Posterior vena cava (tissue), 2 donors: ENCODE data around the gene SYNGR2. TPM values are rescaled to one million over a fixed set of nuclear protein-coding genes. Genes with fewer than 3 reads are reported as not detected.

ENCODE experiments used
- DNase-seq: peaks from one replicate; pipeline ENCODE4 v3.0.0-alpha.2; 2020; ENCODE audit warnings: low spot score
- intact Hi-C, 2 donors: fragments of 100-400 bp; cut with DNase I; formaldehyde crosslinking; loops; one replicate each; pipeline versions ENCODE4 v1.14.1 to v1.14.2; 2022 to 2023
- total RNA-seq, 2 donors: library from RNA; stranded (reverse); fragmentation: NEBNext Ultra II Directional; extraction: Animal tissue kit (Norgen Biotek cat#: 25700); gene quantifications; one replicate each; pipeline ENCODE4 v1.2.1, GENCODE V29; 2021
- donor health status: DM: yes; HTN: yes; CAD: no.
- donor health status: DM: yes; HTN: yes; CAD: no.

The SYNGR2 gene
- total RNA-seq, 2 donors from 2014 or later, result 44.5 to 58.1 TPM

DNA sequence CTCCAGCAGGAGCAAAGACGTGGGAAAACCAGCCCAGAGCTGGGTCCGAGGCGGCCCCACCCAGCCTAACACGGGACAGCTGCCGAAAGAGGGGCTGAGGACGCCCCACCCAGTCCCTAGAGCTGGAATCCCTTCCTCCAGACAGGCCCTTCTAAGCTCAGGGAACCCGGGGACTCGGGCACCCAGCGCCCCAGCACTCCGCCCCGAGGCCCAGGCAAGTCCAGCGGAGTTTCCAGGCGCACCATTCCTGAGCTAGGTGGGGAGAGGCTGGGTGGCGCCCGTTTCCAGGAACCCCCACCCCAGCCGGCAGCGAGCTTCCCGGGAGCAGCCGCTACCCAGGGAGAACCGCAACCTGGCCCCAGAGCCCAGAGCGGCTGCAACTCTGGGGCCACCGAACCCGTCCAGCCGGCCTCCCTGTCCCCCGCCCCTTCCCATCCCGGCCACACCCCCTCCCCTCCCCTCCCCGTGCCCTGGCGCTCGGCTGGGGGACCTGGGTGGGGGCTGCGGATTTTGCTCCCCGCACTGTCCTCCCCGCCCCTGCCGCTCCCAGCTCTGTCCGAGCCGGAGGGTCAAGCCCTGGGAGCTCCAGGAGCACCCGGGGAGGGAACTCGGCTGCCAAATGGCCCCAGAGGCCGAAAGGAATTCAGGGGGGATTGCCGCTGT, 40.4 kb upstream of the SYNGR2 start:
- no peak for DNase-seq
- intact Hi-C loops, result loop anchor here in 1 of 2 donors (10.0 kb wide), 1 partner anchor 297 kb away; no protein-coding TSS in a partner anchor

DNA sequence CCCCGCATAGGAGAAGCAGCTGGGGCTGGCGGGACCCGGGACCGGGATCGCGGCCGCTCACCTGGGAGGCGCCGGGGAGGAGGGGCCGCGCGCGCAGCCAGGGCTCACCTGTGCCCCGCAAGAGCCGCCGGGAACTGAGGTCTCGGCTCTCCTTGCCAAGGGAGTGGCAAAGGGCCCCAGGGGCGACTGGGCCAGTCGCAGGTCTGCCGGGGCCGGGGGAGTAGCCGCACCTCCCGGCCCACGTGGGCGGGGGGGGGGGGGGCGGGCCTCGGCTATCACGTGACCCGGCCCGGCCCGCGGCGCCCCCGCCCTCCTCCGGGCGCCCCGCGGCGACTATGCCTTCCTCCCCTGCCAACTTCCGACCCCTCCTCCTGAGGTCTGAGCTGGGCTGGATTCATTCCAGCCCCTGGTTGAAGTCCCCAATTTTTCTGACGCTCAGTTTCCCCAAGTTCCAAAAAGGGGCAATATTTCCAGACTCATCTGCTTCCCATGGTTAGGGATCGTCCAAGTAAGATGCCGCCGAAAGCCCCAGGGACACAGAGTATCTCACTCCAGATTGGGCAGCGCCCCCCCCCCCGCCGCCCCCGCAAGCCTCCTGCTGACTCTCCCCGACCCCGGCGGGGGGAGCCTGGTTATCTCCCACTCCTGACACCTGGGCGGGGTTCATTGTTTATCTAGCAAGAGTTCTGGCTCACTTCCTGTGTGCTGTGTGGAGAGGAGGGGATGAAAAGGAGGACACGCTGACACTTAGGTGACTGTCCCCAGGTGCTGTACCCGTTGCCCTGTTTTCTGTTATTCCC, 39.6 kb upstream of the SYNGR2 start, which contains the start of gene TMC6:
Gene TMC6 (minus strand): TSS at position 205 of the 800 bp plus-strand sequence. CDS start 1,923 bp downstream, outside the sequence.
- no peak for DNase-seq
- intact Hi-C loops, result loop anchor here in 1 of 2 donors (10.0 kb wide), 1 partner anchor 296 kb away; no protein-coding TSS in a partner anchor

DNA sequence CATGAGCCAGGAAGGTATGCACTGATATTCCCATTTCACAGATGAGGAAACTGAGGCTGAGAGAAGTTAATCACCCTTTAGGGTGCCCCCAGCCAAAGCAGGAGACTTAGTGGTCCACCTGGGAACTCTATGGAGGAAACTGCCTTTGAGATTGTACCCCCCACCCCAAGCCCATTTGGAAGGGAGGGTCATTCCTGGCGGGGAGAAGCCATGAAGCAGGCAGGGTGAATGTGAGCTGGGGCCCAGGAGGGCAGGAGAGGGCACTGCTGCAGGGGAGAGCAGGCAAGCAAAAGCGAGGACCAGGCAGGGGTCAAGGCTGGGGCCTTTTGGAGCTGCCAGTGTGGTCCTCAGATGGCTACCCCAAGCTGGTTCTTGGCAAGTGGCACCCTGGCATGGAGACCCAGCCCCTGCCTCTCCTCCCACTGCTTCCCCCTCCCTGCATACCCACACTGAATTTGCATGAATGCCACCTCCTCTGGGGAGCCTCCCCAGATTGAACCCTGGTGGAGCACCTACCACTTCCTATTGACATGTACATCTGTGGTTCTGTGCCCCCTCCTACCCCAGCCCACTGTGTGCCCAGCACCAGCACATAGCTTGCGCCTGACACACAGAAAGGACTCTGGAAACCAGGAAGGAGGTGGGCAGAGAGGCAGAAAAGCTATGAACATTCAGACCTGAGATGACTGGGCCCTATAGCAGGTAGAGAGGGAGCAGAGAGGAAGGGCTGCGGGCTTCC, 38.9 kb upstream of the SYNGR2 start:
- intact Hi-C loops, result loop anchor here in 1 of 2 donors (10.0 kb wide), 1 partner anchor 295 kb away; no protein-coding TSS in a partner anchor

DNA sequence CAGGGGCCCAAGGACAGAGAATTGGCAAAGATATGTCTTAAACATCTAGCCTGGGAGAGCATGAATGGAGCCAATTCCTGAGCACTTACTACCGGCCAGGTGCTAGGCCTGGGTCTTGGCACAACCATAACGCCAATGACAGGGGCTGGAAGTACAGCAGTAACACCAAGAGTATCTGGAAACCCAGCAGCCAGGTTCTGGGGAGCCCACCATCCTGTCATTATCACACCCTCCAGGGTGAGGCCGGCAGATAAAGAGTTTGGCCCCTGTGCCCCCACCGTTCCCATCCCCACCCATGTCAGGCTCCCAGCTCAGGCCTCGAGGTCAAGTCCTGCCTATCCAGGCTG, 38.3 kb upstream of the SYNGR2 start:
- intact Hi-C loops, result no loop called here
- DNase-seq, result no peak

More for the DNA sequence above, 38.9 kb upstream of the SYNGR2 start:
- no peak for DNase-seq

DNA sequence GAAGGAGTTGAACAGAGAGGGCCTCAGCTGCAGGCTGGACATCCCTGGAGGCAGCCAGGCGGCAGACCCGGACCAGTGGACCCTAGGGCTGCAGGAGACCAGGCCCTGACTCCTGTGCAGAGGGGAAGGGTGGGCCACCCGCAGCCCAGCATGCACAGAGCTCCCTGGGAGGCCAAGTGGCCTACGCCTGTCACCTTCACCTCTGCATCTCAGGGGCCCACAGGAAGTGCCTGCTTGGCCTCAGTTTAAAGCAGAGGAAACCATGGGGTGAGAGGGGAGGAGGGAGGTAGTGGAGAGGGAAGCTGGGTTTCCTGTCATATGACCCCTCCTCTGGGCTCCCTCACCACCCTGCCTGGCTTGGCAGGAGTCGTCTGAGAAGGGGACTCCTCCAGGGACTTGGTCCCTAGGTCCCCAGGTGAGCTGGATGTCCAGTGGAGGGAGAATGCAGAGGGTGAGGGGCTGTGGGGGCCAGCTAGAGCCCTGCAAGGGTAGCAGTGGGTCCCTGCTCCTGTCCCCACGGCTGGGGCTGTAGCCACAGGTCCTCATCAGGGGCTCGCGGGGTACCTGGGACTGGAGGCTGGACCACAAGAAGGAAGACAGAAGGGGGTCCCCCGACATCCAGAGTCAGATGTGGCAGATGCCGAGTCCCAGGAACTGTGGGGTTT, 37.8 kb upstream of the SYNGR2 start, which contains the start of gene TMC8:
Gene TMC8 (plus strand): TSS at position 335 of the 665 bp plus-strand sequence. CDS start 818 bp downstream, outside the sequence.
- no peak for DNase-seq
- intact Hi-C loops, result no loop called here

DNA sequence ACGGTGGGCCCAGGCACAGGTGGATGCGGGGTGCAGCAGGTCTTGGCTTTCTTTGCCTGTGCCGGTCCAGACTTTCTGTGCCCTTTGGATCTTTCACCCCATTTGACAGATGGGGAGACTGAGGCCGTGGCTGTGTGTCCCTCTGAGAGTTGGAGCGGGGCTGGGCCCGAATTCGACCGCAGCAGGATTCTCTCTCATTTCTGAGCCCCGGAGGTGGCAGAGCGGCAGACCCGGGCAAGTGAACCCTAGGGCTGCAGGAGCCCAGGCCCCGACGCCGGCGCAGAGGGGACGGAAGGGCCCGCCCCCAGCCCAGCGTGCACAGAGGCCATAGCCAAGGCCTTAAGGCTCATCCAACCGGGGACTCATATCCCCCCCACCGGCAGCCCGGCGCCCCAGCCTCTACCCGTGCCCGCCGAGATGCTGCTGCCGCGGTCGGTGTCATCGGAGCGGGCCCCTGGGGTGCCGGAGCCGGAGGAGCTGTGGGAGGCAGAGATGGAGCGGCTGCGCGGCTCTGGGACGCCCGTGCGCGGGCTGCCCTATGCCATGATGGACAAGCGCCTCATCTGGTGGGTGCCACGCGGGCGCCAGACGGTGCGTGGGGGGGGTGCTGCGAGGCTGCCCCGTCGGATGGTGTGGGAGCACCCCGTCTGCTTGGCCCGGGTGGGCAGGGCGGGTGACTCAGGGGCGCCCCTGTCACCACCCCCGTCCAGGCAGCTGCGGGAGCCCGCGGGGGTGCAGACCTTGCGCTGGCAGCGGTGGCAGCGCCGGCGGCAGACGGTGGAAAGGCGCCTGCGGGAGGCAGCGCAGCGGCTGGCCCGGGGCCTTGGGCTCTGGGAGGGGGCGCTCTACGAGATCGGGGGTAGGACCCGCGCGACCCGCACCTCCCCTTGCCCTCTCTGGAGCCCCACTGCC, 37.0 kb upstream of the SYNGR2 start:
- intact Hi-C loops, result no loop called here
- DNase-seq, result no peak

DNA sequence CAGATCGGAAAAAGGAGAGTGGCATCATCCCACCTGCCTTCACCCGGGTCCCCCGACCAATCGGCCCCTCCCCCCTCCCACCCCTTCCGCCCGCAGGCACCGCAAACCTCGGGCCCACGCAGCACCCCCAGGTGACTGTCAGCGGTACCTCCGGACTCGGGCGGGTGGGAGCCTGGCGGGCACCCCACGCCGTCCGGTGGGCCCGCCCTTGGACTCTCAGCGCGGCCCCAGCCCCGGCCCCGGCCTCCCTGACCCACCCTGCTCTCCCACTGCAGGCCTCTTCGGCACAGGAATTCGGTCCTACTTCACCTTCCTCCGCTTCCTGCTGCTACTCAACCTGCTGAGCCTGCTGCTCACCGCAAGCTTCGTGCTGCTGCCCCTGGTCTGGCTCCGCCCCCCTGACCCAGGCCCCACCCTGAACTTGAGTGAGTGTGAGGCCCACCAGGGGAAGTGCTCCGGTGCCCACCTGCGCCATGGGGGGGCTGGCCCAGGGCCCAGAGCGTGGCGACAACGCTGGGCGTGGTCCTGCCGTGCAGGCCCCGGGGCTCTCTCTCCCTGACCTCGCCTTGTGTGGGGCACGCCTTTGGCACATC, 36.2 kb upstream of the SYNGR2 start:
- DNase-seq, result no peak
- intact Hi-C loops, result no loop called here

DNA sequence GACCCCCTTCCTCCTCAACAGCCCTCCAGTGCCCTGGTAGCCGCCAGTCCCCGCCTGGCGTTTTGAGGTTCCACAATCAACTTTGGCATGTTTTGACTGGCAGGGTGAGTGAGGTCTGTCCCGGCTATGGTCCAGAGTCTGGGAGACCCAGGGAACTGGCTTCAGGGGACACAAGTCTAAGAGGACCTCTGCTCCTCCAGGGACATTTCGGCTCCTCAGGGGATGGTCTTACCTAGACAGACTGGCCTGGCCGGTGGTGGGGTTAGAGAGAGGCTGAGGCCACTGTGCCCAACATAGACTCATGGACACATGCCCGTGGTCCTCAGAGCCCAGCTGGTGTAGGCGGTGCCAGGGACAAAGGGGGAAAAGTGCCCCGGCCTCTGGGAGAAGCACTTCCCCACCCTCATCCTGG, 35.6 kb upstream of the SYNGR2 start:
- intact Hi-C loops, result no loop called here
- DNase-seq, result no peak

DNA sequence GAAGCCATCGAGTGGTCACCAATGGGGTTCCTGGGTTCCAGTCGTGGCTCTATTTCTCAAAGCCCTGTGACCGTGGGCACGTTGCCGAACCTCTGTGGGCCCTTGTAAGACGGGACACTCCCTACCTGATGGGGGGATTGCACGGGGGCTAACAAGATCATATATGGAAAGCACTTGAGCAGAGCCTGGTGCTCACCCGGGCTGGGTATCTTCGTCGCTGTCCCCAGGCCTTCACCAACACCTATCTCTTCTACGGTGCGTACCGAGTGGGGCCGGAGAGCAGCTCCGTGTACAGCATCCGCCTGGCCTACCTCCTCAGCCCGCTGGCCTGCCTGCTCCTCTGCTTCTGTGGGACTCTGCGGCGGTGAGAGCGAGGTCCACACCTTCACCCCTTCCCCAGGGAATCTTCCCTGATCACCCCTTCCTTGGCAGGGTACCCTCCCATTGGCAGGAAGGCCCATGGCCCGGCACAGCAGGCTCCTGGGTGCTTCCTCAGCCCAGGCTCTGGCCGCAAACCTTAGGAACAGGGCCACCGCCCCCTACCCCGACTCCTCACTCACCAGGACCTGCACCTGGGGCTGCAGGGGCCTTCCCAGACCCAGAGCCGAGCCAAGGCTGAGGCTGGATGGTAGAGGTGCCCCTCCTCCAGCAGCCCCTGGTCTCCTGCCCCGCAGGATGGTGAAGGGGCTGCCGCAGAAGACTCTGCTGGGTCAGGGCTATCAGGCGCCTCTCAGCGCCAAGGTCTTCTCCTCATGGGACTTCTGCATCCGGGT, 35.0 kb upstream of the SYNGR2 start:
- DNase-seq, result no peak
- intact Hi-C loops, result no loop called here

DNA sequence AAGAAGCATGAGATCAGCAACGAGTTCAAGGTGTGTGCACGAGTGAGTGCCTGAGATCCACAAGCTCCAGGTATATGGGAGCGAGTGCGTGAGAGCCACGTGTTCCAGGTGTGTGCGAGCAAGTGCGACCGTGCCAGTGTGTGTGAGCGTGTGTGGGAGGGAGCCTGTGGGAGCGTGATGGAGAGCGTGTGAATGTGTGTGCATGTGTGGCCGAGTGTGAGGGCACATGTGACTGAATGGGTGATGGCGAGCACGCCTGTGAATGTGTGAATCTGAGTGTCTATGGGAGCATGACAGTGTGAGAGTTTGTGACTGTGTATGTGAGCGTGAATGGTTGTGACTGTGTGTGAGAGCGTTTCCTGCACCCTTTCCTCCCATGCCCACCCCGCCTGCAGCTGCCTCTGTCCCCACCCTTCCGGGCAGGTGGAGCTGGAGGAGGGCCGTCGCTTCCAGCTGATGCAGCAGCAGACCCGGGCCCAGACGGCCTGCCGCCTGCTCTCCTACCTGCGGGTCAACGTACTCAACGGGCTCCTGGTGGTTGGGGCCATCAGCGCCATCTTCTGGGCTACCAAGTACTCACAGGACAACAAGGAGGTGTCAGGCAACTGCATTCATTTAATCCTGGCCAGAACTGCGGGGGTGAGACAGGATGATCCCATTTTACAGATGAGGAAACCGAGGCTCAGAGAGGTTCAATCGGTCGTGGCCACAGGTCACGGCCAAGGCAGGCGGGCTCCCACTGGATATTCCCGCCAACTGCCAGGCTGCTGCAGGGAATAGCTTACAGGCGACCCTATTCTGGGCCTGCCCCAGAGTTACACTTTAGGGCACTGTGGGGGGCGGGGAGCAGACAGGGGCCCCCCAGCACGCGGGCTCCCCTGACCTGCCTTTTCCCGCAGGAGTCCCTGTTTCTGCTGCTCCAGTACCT, 34.1 kb upstream of the SYNGR2 start:
- DNase-seq, result no peak
- intact Hi-C loops, result no loop called here

DNA sequence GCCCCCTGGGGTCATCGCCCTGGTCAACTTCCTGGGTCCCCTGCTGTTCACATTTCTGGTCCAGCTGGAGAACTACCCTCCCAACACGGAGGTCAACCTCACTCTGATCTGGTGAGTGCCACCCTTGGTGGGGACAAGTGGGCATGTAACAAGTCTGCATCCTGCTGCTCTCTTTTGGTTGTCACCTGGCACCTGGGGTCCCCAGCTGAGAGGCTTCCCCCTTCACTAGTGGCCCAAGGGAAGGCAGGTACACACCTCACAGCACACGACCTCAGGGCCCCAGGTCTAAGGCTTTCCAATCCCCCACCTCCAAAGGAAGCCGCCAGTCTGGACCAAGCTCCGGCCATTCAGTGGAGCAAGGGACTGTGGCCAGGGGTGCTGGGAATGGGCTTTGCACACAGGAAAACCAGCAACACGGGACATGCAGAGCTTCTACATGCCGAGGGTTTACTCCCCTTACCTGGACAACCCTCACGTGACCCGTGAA, 33.4 kb upstream of the SYNGR2 start:
- DNase-seq, result no peak
- intact Hi-C loops, result no loop called here

DNA sequence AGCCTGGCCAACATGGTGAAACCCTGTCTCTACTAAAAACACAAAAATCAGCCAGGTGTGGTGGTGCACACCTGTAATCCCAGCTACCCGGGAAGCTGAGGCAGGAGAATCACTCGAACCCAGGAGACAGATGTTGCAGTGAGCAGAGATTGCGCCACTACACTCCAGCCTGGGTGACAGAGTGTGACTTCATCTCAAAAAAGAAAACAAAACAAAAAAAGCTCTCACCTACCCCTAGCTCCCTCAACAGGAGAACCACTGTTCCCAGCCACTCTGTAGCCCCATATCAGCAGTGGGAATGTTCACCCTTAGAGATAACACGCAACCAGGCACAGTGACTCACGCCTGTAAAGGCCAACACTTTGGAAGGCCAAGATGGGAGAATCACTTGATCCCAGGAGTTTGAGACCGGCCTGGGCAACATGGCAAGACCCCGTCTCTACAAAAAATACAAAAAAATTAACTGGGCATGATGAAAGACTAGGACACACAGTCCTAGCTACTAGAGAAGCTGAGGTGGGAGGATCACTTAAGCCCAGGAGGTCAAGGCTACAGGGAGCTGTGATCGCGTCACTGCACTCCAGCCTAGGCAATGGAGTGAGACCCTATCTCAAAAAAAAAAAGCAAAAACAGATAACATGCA, 32.4 kb upstream of the SYNGR2 start:
- DNase-seq, result no peak
- intact Hi-C loops, result no loop called here

DNA sequence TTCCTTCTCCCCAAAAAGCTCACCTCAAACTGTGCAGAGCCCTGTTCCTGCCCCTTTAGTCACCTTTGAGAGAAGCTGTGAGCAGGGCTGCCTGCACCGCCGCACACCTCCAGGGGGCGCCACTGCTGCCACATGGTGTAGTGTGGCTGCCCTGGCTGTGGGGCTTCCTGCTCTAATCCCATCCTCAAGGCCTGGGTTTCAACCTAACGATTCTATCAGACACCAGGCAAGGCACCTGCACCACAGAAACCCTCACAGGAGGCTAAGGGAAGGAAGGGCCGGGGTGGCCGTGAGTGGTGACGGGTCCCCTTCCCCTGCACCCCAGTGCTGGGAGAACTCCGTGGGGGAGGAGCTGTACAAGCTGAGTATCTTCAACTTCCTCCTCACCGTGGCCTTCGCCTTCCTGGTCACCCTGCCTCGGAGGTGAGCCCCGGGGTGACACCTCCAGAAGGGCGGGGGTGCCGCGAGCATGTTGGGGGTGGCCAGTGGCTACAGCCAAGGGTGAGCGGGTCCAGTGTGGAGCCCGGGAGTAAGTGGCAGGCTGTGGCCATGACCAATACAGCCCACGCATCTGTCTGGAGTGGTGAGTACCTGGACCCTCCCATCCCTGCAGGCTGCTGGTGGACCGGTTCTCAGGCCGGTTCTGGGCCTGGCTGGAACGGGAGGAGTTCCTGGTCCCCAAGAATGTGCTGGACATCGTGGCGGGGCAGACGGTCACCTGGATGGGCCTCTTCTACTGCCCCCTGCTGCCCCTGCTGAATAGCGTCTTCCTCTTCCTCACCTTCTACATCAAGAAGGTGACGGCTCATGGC, 30.8 kb upstream of the SYNGR2 start:
- intact Hi-C loops, result no loop called here
- no peak for DNase-seq

DNA sequence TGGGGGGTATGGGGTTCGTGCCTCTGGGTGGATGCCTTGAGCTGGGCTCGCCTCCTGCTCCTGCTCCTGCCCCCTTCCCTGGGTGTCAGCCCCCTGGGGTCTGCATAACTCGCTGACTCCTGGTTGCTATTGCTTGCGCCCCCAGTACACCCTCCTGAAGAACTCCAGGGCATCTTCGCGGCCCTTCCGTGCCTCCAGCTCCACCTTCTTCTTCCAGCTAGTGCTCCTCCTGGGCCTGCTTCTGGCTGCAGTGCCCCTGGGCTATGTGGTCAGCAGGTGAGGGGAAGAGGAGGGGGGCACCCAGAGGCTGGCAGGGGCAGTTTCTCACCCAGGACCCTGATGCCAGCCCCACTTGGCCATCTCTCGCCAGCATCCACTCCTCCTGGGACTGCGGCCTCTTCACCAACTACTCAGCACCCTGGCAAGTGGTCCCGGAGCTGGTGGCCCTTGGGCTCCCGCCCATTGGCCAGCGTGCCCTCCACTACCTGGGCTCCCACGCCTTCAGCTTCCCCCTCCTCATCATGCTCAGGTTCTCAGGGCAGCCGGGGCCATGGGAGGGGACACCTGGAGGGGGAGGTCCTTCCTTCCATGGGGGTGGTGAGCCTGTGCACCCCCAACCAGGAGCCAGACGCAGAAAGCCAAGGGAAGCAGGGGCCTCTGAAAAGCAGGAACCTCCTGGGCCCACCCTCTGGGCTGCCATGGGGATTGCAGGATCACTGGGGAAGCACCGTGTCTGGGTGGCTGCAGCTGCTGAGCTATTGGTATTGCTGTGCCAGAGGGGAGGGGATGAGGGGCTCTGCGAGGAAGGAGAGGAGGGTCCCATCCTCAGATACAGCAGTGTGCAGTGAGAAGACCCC, 29.9 kb upstream of the SYNGR2 start:
- DNase-seq, result no peak
- intact Hi-C loops, result no loop called here
